AG09309 (cell line): ENCODE results near the gene MMP17.

Source experiments
- DNase-seq: peaks from one replicate; pipeline ENCODE4 v3.0.0-alpha.2; 2010; ENCODE audit warnings: low read depth
- H3K4me3 ChIP-seq: 2 replicates; pipeline ENCODE4 v1.5.1; 2011; ENCODE audit warnings: mild to moderate bottlenecking, low read depth, low read length, moderate library complexity; ENCODE audit not compliant: control insufficient read depth
- TF ChIP-seq, protein P1 (sequence below): IDR thresholded peaks from 2 replicates; pipeline ENCODE4 v1.5.1; 2011; ENCODE audit warnings: mild to moderate bottlenecking, low read depth, low read length, inconsistent platforms; ENCODE audit not compliant: insufficient read depth, control insufficient read depth; ENCODE audit errors: missing control alignments

MMP17 gene

DNA sequence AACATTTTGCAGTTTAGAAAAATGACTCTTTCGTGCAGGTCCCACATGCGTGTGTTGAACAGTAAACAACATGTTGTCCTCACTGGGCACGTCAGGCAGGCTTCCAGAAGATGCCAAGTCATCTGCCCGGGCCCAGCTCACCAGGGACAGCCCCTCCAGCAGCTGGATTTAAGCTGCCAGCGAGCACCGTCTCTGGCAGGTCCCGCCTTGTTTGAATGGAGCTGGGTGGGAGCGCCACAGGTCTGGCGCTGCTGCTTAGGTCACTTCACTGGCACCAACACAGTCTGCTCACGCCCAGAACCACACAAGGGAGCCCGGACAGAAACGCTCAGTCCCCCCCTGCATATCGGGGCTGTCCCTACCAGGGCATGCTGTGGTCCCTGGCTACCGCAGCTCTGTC, 33.1 kb upstream of the MMP17 start:
- TF ChIP-seq, protein P1, sequence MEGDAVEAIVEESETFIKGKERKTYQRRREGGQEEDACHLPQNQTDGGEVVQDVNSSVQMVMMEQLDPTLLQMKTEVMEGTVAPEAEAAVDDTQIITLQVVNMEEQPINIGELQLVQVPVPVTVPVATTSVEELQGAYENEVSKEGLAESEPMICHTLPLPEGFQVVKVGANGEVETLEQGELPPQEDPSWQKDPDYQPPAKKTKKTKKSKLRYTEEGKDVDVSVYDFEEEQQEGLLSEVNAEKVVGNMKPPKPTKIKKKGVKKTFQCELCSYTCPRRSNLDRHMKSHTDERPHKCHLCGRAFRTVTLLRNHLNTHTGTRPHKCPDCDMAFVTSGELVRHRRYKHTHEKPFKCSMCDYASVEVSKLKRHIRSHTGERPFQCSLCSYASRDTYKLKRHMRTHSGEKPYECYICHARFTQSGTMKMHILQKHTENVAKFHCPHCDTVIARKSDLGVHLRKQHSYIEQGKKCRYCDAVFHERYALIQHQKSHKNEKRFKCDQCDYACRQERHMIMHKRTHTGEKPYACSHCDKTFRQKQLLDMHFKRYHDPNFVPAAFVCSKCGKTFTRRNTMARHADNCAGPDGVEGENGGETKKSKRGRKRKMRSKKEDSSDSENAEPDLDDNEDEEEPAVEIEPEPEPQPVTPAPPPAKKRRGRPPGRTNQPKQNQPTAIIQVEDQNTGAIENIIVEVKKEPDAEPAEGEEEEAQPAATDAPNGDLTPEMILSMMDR = no peak
- DNase-seq = no peak
- no peak overlapping the region for H3K4me3 ChIP-seq

DNA sequence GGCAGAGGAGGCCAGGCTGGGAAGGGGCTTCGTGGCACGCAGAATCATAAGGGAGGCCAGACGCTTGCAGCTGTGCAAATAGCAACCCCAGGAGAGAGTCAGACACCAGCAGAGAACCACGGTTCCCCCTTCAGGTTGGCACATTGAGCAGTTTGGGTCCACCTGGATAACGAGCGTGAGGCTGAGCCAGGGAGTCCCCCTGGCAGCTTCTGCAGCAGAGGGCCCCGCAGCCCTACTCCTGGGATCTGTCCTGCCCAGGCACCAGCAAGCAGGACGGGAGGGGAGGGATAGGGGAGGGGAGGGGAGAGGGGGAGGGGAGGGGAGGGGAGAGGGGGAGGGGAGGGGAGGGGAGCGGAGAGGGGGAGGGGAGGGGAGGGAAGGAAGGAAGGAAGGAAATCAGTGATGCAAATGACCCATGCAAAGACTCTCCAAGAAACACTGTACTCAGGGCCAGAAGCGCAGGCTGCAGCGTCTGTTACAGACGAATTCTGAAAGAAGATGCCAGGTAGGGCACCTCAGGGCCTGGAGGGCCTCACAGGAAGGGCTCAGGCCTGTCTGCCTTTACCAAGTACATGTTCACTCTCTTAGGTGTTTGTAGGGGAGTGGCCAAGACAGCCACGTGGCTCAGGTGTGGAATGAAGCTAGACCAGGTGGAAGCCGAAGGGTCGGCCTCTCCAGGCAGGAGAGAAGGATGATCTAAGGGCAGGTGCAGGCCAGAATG, 32.3 kb upstream of the MMP17 start:
- DNase-seq = no peak
- TF ChIP-seq, protein P1 = no peak
- H3K4me3 ChIP-seq = no peak overlapping the region

DNA sequence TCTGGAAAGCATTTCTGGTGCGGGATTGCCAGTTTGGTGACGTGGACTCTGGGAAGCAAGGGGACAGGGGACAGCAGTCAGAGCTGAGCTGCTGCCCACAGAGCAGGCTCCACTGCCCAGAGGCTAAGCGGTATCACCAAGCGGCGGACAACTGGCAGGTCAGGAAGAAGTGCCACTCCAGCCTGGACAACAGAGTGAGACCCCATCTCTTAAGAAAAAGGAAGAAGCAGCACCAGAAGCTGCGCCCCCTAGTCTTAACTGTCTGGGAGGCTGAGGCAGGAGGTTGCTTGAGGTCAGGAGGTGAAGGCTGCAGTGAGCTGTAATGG, 31.8 kb upstream of the MMP17 start:
- no peak overlapping the region for H3K4me3 ChIP-seq
- no peak for DNase-seq
- TF ChIP-seq, protein P1 = no peak

DNA sequence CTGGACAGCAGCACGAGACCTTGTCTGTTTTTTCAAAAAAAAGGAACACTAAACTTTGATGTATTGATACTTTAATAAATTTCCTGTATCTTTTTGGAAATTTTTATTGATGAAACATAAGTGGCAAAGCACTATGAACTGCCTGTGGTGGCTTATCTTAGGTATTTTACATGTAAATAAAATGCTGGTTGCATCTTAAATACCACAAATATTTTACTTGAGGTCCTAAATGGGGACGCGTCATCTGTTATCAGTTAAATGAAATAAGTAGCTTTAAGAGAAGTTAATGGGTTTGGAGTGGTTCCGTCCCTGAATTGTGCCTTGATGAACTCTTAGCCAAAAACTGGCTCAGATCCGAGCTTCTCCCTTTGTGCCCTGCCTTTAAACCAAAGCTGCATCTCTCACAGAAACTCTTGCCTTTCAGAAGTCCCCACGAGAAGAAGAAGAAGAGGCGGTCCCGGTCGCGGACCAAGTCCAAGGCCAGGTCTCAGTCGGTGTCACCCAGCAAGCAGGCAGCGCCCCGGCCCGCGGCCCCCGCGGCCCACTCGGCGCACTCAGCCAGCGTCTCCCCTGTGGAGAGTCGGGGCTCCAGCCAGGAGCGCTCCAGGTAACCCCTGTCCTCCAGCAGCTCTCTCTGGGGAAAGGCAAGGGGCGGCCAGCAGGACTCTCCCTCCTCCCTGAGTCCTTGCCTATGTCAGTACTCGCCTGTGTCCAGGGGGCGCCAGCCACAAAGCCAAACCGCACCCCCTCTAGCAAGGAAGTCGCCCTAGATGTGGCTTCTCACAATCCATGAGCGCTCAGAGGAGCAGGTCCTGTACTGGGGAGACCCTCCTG, 31.2 kb upstream of the MMP17 start:
- DNase-seq = no peak
- H3K4me3 ChIP-seq = no peak overlapping the region
- TF ChIP-seq, protein P1 = no peak

DNA sequence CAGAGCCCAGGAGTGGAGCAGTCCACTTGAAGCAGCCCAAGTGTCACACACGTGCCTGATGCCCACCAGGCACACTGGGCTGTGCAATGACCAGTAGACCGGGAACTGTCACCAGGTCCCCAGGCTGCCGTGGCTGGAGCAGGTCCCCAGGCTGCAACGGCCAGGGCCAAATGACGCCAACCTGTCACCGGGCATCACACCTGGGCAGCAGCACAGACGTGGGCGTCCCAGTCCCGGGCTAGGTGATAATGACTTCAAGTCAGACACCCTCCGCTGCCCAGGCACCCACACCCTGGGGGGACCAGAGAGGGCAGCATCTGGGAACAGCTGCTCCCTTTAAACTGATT, 30.6 kb upstream of the MMP17 start:
- H3K4me3 ChIP-seq = no peak overlapping the region
- no peak for DNase-seq
- TF ChIP-seq, protein P1 = no peak

DNA sequence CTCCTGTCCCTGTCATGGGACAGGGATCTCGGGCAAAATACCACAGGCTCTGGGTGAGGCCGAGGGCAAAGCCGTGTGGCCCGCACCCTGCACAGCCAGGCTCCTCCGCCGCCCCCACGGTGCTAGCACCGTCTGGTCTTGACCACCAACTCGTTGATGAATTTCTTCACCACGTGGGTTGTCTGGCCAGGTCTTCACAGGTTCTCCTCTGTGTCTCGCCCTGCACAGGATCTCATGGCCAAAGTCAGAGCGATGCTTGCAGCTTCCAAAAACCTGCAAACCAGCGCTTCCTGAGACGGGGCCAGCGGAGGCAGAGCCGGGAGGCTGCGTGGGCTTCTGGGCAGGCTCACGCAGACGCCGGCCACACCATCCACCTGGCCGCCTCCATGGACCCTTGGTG, 29.0 kb upstream of the MMP17 start:
- H3K4me3 ChIP-seq = no peak overlapping the region
- TF ChIP-seq, protein P1 = no peak
- no peak for DNase-seq
